RKO (cell line): ENCODE measurements around the gene VAPB.

ENCODE experiments used
- DNase-seq: peaks from one replicate; pipeline ENCODE4 v3.0.0-alpha.2; 2016; ENCODE audit warnings: low spot score

VAPB gene

GRCh38 chr20:58461899-58462298, 72.9 kb downstream of the VAPB start:
- no peak for DNase-seq

- DNase-seq, result no peak
These were observed 74.2 kb downstream of the VAPB start for GRCh38 chr20:58463256-58463655.

- no peak for DNase-seq
These were observed 75.8 kb downstream of the VAPB start for GRCh38 chr20:58464838-58465237.

GRCh38 chr20:58466095-58466708, 77.2 kb downstream of the VAPB start:
- no peak for DNase-seq

DNA sequence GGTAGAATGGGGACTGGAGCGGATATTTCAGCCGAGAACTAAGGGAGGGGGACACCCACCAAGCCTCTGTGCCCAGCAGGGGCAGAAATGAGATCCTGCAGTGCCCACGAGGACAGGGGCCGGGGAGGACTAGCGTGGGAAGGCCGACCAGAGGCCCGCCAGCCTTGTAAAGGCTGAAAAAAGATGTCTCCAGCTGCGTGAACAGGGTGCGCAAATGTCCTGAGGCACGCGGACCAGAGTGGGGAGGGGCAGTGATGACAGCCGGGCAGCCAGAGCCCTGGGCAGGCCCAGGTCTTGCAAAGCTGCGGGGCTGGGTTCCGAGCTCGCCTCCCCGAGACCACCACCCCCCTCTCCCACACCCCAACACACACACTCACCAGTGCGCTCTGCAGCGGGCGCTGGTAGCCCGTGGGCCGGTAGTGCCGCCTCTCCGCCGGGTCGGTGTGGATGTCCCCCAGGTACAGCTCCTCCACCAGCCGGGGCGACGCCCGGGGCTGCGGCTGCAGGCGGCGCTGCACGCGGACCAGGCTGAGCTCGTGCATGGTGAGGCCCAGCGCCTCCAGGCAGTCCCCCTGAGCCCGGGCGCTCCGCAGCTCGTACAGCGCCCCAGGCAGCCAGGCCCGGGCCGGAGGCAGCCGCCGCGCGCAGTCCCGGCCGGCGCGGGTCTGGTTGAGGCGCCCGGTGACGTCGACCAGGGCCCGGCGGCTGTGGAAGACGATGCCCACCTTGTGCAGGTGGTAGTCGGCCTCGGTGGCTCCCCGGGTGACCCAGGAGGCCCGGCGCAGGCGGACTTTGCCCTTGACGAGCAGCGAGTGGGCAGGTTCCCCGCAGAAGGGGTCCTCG, 77.9 kb downstream of the VAPB start:
- DNase-seq, result no peak

GRCh38 chr20:58467572-58468527, 78.8 kb downstream of the VAPB start:
- DNase-seq, result no peak

DNA sequence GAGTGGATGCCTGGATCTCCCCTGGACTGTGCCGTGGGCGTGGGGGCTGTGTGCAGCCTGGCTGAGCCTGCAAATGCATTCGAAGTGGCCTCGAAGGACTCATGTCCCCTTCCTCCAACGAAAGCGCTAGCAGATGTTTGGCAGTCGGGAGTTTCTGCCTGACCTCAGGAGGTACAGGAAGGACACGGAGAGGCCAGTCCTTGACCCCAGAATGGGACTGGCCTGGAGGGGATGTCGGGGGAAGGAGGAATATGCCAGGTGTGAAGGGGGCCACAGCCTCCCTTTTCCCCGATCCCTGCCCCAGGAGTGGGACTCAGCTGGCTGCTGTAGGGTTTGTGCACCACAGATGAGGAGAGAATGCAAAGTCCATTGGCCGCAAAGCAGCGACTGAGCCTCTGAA, 80.6 kb downstream of the VAPB start:
- DNase-seq, result no peak

DNA sequence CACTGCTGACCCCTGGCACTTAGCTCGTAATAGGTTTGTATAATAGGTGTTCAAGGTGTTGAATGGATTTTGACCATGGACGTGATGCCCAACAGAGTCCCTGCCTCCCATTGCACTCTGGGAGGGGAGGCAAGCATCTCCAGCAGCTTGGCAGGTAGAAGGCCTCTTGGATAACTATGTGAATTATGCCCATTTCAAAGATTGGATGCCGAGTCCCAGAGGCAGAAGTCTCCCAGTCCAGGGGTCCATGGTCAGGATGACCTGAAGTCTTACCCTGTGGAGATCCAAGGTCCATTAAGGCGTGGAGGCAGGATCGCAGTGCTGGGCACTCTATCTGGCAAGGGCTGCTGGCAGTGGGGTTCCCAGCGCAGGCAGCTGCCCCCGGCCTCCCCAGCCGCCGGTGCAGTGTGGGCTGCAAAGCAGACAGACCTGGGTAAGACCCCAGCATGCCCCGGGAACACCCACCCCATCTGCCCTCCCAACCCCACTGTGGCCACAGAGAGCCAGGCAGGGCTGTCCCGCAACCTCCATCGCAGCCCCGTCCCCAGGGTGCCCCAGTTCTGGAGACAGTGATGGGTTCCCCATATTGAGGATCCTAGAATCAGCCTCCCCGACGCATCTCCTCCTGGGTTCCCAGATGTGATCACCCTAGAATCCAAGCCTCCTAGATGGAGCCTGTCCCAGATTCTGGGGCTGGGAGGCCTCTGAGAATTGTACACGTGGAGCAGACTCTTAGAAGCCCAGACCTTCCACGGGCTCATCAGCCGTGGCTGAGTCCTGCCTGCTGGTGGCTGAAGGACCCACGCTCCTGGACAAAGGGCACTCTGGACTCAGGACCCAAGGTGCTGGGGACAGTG, 81.5 kb downstream of the VAPB start:
- no peak for DNase-seq

GRCh38 chr20:58471193-58472164, 82.5 kb downstream of the VAPB start:
- no peak for DNase-seq

- no peak for DNase-seq
These were observed 83.4 kb downstream of the VAPB start for GRCh38 chr20:58472273-58473018.

- no peak for DNase-seq
These were observed 84.7 kb downstream of the VAPB start for GRCh38 chr20:58473453-58474425.

DNA sequence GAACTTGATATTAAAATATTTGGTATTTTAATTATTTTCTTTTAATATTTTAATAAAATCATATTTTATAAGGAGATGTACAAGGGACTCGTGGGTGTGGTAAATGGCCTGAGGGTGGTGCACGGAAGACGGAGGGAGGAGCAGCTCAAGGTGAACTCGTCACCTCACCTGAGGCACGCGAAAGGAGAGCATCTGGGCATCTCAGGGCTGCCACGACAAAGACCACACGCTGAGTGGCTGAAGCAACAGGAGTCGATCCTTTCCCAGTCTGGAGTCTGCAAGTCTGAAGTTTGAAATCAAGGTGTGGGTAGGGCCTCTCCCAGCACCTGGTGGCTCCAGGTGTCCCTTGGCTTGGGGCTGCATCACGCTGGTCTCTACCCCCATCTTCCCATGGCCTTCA, 86.4 kb downstream of the VAPB start:
- DNase-seq, result no peak

- DNase-seq, result no peak
These were observed 89.2 kb downstream of the VAPB start for GRCh38 chr20:58478141-58478805.

DNA sequence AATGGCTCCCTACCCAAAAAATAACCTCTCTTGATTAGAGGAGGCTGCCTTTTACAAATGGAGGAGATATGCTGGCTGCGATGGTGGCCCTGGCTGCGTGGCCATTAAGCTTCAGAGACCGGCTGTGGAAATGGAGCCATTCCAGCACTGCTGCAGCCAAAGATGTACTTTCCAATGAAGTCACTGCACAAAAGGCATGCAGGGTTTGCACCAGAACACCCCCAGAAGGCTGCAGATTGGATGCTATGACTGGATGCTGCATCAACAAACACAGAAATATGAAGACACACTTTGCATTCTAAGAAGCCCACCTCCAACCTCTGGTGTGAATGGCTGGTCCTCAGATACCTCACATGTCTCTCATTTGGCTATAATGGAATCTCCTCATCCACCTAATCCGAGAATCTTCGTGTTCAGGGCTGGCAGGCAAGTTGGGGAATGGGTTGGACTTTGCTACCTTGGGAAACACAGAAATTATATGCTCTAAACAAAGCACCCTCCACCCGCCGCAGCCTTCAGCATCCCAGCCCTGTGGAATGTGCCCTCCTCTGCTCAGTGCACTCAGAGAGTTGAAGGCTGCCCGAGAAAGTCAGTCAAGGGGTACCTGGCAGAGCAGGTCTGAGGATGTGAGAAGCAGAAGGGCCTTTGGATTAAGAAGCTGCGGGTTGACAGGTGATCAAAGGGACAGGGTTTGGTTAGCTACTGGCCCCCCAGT, 90.9 kb downstream of the VAPB start:
- DNase-seq, result no peak

- no peak for DNase-seq
These were observed 91.7 kb downstream of the VAPB start for GRCh38 chr20:58480551-58481336.

GRCh38 chr20:58481481-58482021, 92.5 kb downstream of the VAPB start:
- no peak for DNase-seq
